HK-2 (cell line): ENCODE results near the gene SMARCAD1.
"Not testable (repeated sequence)": the region's sequence is repeated elsewhere in the genome, so short reads cannot be mapped to it uniquely, and the experiment has no call there.

ENCODE experiments used
- DNase-seq: peaks from one replicate; pipeline ENCODE4 v3.0.0-alpha.2; 2018; ENCODE audit not compliant: unreplicated experiment

Gene SMARCAD1

GRCh38 chr4:94232519-94232918, 24.9 kb downstream of the SMARCAD1 start:
- DNase-seq = no peak

DNA sequence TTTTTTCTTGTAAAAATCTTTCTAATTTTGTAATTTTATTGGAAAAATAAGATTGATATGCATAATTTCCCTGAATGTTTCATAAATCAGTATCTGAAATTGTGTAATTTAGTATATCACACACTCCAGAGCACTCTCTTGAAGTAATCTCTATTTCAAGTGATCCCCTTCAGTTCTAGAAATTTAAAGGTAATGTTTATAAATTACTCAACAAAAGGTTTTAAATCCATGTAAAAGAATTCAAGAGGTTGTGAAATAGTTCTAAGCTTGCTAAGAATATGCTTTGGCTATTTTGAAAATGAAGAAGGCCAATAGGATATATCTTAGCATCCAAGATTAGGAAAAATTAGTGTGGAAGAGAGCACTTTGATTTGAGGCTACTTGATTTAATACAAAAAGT, 28.2 kb downstream of the SMARCAD1 start:
- no peak for DNase-seq

DNA sequence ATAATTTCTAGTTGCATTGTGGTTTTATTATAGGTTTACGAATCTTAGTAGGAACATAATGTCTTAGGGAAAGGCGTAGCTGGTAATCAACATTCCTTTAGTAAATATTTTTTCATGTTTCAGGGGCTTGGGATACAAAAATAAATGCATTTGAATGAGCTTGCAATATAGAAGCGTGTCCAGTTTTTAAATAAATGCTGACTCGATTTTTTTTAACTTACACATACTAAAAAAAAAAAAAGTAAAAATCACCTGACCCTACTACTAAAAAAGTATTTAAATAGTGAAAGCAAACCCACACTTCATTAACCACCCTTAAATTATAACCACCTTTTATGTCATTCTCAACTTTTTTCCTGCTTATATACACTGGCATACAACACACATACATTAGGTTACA, 29.6 kb downstream of the SMARCAD1 start:
- no peak for DNase-seq

DNA sequence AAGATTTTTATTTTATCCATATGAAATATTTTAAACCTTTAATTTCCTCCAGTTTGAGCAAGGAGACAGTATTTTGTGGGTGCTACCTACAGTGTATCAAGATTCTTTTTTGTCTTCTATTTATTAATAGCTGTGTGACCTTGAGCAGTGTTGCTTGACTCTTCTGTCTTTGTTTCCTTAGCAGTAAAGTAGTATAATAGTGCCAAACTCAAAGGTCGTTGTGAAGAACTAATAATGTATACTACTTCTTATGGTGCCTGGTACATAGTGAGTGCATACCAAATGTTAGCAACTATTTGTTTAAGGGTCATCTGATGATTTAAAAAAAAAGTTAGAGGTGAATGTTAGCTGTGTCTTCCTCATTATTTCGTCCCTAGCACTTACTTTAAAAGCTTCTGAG, 30.5 kb downstream of the SMARCAD1 start:
- no peak for DNase-seq

- DNase-seq = no peak
These were observed 32.7 kb downstream of the SMARCAD1 start for GRCh38 chr4:94240384-94240783.

DNA sequence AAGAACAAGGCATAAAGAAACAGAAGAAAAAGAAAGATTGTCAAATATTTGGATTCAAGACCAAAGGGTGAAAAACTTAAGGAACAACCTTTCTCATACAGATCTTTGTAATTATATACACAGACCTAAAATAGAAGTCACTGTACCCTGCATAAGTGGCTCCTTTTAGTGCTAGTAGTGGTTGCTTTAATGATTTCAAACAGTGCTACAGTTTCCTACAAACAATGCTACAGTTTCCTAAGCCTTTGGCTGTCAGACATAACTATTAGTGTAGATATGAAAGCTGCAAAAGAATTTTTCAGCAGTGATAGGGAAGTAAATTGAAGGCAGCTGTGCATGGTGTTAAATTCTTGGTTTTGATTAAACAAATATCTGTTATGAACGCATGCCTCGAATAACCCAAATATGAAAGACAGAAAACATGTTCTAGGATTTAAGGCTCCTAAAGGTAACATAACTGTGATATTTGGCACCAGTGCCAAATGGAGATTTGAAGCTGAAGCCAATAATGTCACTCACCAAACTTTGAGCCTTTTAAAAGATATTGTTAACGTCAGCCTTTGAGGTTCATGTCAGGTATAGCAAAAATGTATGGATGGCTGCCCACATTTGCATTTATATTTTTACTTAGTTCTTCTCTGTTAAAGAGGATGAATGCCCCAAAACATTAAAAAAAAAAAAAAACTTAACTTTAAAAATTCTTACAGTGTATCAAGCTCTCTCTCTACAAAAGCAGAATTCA, 36.6 kb downstream of the SMARCAD1 start:
- DNase-seq = no peak

- DNase-seq = no peak
These were observed 37.1 kb downstream of the SMARCAD1 start for GRCh38 chr4:94244829-94245185.

- no peak for DNase-seq
These were observed 43.4 kb downstream of the SMARCAD1 start for GRCh38 chr4:94251094-94251493.

GRCh38 chr4:94253036-94253435, 45.4 kb downstream of the SMARCAD1 start:
- DNase-seq = no peak

DNA sequence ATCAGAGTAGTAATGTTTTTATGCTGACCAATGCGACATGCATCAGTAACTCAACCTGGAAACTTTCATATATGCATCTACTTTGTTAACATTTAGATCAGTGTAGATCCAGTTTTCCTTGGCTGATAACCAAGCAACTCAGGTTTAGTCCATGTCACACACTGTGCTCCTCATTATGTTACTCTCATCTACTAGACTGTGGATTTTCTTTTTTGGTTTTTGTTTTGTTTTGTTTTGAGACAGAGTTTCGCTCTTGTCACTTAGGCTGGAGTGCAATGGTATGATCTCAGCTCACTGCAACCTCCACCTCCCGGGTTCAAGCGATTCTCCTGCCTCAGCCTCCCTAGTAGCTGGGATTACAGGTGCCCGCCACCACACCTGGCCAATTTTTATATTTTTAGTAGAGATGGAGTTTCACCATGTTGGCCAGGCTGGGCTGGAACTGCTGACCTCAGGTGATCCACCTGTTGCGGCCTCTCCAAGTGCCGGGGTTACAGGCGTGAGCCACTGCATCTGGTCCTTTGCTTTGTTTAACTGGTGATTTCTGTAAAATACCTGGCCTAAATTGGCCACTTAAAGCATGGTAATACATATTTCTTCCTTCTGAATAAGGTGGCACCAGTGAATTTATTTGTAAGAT, 48.6 kb downstream of the SMARCAD1 start:
- DNase-seq = no peak

- DNase-seq = no peak
These were observed 49.2 kb downstream of the SMARCAD1 start for GRCh38 chr4:94256828-94257227.

GRCh38 chr4:94262163-94263016, 54.7 kb downstream of the SMARCAD1 start:
- DNase-seq = no peak

- DNase-seq = no peak
These were observed 59.4 kb downstream of the SMARCAD1 start for GRCh38 chr4:94267037-94267436.

DNA sequence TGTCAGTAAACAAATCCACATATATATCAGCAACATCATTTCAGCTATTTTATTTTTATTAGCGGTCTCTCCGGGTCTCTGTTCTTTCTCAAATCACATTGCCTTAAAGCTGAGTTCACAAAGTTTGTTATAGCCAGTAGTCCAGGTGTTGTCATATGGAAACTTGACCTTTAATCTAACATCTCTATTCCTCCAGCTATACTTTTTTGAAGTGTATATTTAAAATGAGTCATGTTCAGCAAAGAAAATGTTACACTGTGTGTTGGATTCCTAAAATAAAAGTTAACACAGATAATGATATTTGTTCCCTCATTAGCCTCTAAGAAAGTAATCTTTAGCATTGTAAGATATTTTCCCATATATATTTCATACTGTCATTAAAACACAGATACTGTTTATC, 63.6 kb downstream of the SMARCAD1 start:
- DNase-seq = no peak

GRCh38 chr4:94274912-94275311, 67.2 kb downstream of the SMARCAD1 start:
- DNase-seq = no peak

- no peak for DNase-seq
These were observed 68.5 kb downstream of the SMARCAD1 start for GRCh38 chr4:94276204-94276603.

GRCh38 chr4:94277534-94277933, 69.9 kb downstream of the SMARCAD1 start:
- no peak for DNase-seq

- DNase-seq = no peak
These were observed 71.1 kb downstream of the SMARCAD1 start for GRCh38 chr4:94278781-94279180.

DNA sequence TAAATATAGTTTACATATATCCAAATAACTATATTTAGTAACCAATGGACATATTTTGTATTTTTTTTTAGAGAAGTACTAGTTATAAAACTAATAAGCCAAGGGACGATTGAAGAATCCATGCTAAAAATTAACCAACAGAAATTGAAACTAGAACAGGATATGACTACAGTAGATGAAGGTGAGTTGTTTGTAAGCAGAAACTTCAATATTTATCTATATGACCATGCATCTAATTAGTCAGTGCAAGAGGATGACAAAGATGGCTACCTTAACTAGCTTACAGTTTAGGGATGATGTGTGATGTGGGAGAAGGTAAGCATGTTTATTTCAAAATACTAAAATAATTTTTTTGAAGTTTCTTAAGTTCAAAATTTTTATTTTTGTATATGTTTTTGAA, 77.2 kb downstream of the SMARCAD1 start:
- DNase-seq = no peak

GRCh38 chr4:94285666-94286065, 78.0 kb downstream of the SMARCAD1 start:
- no peak for DNase-seq

GRCh38 chr4:94290245-94290644, 82.6 kb downstream of the SMARCAD1 start:
- no peak for DNase-seq

DNA sequence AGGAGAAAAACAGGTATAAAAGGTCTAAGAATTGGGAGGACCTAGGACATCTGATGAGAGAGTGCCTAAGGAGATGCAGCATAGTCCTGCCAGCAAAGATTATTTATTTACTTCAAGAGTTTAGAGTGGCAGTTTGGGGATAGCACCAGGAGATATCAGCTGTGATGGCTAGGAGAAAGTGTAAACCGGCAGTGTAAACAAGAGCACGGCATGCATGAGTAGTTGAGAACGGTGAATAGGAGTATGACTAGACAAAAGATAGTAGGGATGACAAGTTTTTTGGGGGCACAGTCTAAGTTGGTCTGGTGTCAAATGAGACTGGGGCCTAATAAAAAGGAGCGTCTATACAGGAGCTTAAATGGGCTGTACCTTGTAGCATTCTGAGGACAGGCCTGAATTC, 86.3 kb downstream of the SMARCAD1 start:
- DNase-seq = not testable (repeated sequence)

DNA sequence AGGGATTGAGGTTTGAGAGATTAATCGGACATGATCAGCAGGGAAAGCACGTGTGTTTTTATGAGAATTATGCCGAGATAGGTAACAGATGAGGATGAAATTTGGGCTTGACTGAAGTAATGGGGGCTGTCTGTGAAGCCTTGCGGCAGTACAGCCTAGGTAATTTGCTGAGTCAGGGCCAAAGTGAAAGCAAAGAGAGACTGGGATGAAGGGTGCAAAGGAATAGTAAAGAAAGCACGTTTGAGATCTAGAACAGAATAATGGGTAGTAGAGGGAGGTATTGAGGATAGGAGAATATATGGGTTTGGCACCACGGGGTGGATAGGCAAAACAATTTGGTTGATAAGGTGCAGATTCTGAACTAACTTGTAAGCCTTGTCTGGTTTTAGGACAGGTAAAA, 87.8 kb downstream of the SMARCAD1 start:
- DNase-seq = not testable (repeated sequence)
